ENCODE measurements around the gene USP35.

Gene USP35

GRCh38 chr11:78160557-78160956, 28.2 kb upstream of the USP35 start:
- H4K8ac ChIP-seq (ENCODE audit: low read depth, low read length) = no peak overlapping the region
- no peak overlapping the region for H3K56ac ChIP-seq (ENCODE audit: low read length)
- no peak overlapping the region for H2AK5ac ChIP-seq (ENCODE audit: low read length)
- H4K5ac ChIP-seq (ENCODE audit: low read length) = no peak overlapping the region
- H3K23ac ChIP-seq (ENCODE audit: low read length) = no peak overlapping the region
- no peaks in the 10 kb centered on the region for H3K79me2 ChIP-seq (ENCODE audit: control insufficient read depth, insufficient read depth, low read length)
- no peak overlapping the region for H3K18ac ChIP-seq (ENCODE audit: low read length)
- no peak overlapping the region for H2BK120ac ChIP-seq (ENCODE audit: low read depth, low read length)
- DNase-seq = no peak
- no peak overlapping the region for H3K4me3 ChIP-seq (ENCODE audit: low read length)
- H3K36me3 ChIP-seq (ENCODE audit: control insufficient read depth, insufficient read depth, low read length) = no peaks in the 10 kb centered on the region
- no peak overlapping the region for H2BK5ac ChIP-seq (ENCODE audit: low read length)
- no CpG with 5 or more reads among the region's 1 CpG for WGBS (ENCODE audit: extremely low coverage, insufficient coverage, low lambda C conversion rate)
- H3K27ac ChIP-seq (ENCODE audit: low read depth, low read length) = no peak overlapping the region
- H3K9ac ChIP-seq (ENCODE audit: low read length) = no peak overlapping the region
- no peaks in the 10 kb centered on the region for H3K27me3 ChIP-seq (ENCODE audit: insufficient read depth, low read length, poor library complexity)
- no peaks in the 10 kb centered on the region for H3K4me1 ChIP-seq (ENCODE audit: control insufficient read depth, low read depth, low read length)
- H3K4ac ChIP-seq (ENCODE audit: low read depth, low read length) = no peak overlapping the region
- no peaks in the 10 kb centered on the region for H3K79me1 ChIP-seq (ENCODE audit: low read length)
- no peak overlapping the region for H3K4me2 ChIP-seq (ENCODE audit: low read length)
- no peak overlapping the region for H2BK15ac ChIP-seq (replicated peaks; ENCODE audit: low read depth)

- no peak overlapping the region for H3K27ac ChIP-seq (ENCODE audit: low read depth, low read length)
- H3K9ac ChIP-seq (ENCODE audit: low read length) = no peak overlapping the region
- H3K23ac ChIP-seq (ENCODE audit: low read length) = no peak overlapping the region
- H4K8ac ChIP-seq (ENCODE audit: low read depth, low read length) = no peak overlapping the region
- no peak overlapping the region for H2BK120ac ChIP-seq (ENCODE audit: low read depth, low read length)
- H3K79me2 ChIP-seq (ENCODE audit: control insufficient read depth, insufficient read depth, low read length) = no peaks in the 10 kb centered on the region
- H2BK5ac ChIP-seq (ENCODE audit: low read length) = no peak overlapping the region
- H4K5ac ChIP-seq (ENCODE audit: low read length) = no peak overlapping the region
- no peak overlapping the region for H3K4ac ChIP-seq (ENCODE audit: low read depth, low read length)
- no peak overlapping the region for H2BK15ac ChIP-seq (replicated peaks; ENCODE audit: low read depth)
- H3K36me3 ChIP-seq (ENCODE audit: control insufficient read depth, insufficient read depth, low read length) = no peaks in the 10 kb centered on the region
- no peak overlapping the region for H2AK5ac ChIP-seq (ENCODE audit: low read length)
- H3K27me3 ChIP-seq (ENCODE audit: insufficient read depth, low read length, poor library complexity) = no peaks in the 10 kb centered on the region
- WGBS (ENCODE audit: extremely low coverage, insufficient coverage, low lambda C conversion rate) = no CpG with 5 or more reads among the region's 2 CpGs
- H3K79me1 ChIP-seq (ENCODE audit: low read length) = no peaks in the 10 kb centered on the region
- no peak overlapping the region for H3K4me2 ChIP-seq (ENCODE audit: low read length)
- H3K4me1 ChIP-seq (ENCODE audit: control insufficient read depth, low read depth, low read length) = no peaks in the 10 kb centered on the region
- DNase-seq = no peak
- no peak overlapping the region for H3K18ac ChIP-seq (ENCODE audit: low read length)
- H3K4me3 ChIP-seq (ENCODE audit: low read length) = no peak overlapping the region
- H3K56ac ChIP-seq (ENCODE audit: low read length) = no peak overlapping the region
Measured at GRCh38 chr11:78161346-78161745, 27.4 kb upstream of the USP35 start.

GRCh38 chr11:78161962-78162371, 26.8 kb upstream of the USP35 start:
- Histone ChIP-seq H2BK15ac (replicated peaks; ENCODE audit: low read depth) (no peak overlapping the region), H3K27me3 (ENCODE audit: insufficient read depth, low read length, poor library complexity) (no peaks in the 10 kb centered on the region), H3K36me3 (ENCODE audit: control insufficient read depth, insufficient read depth, low read length) (no peaks in the 10 kb centered on the region), H3K4ac (ENCODE audit: low read depth, low read length) (no peak overlapping the region), H3K4me2 (ENCODE audit: low read length) (no peak overlapping the region), H4K5ac (ENCODE audit: low read length) (no peak overlapping the region), H3K56ac (ENCODE audit: low read length) (no peak overlapping the region), H3K4me1 (ENCODE audit: control insufficient read depth, low read depth, low read length) (no peaks in the 10 kb centered on the region), H4K8ac (ENCODE audit: low read depth, low read length) (no peak overlapping the region), H2BK5ac (ENCODE audit: low read length) (no peak overlapping the region), H3K23ac (ENCODE audit: low read length) (no peak overlapping the region), H2BK120ac (ENCODE audit: low read depth, low read length) (no peak overlapping the region), H3K27ac (ENCODE audit: low read depth, low read length) (no peak overlapping the region), H3K18ac (ENCODE audit: low read length) (no peak overlapping the region), H3K4me3 (ENCODE audit: low read length) (no peak overlapping the region), H3K79me2 (ENCODE audit: control insufficient read depth, insufficient read depth, low read length) (no peaks in the 10 kb centered on the region), H2AK5ac (ENCODE audit: low read length) (no peak overlapping the region), H3K79me1 (ENCODE audit: low read length) (no peaks in the 10 kb centered on the region), H3K9ac (ENCODE audit: low read length) (no peak overlapping the region)
- DNase-seq = no peak
- no CpG with 5 or more reads among the region's 5 CpGs for WGBS (ENCODE audit: extremely low coverage, insufficient coverage, low lambda C conversion rate)

- Histone ChIP-seq H3K27ac (ENCODE audit: low read depth, low read length) (no peak overlapping the region), H4K8ac (ENCODE audit: low read depth, low read length) (no peak overlapping the region), H3K9ac (ENCODE audit: low read length) (no peak overlapping the region), H4K5ac (ENCODE audit: low read length) (no peak overlapping the region), H3K56ac (ENCODE audit: low read length) (no peak overlapping the region), H2BK5ac (ENCODE audit: low read length) (no peak overlapping the region), H3K23ac (ENCODE audit: low read length) (no peak overlapping the region), H3K79me1 (ENCODE audit: low read length) (no peaks in the 10 kb centered on the region), H3K4me1 (ENCODE audit: control insufficient read depth, low read depth, low read length) (peaks cover 3% of the 10 kb centered on the region), H3K36me3 (ENCODE audit: control insufficient read depth, insufficient read depth, low read length) (no peaks in the 10 kb centered on the region), H3K4me3 (ENCODE audit: low read length) (no peak overlapping the region), H3K4ac (ENCODE audit: low read depth, low read length) (no peak overlapping the region), H2AK5ac (ENCODE audit: low read length) (no peak overlapping the region), H3K79me2 (ENCODE audit: control insufficient read depth, insufficient read depth, low read length) (no peaks in the 10 kb centered on the region), H2BK15ac (replicated peaks; ENCODE audit: low read depth) (no peak overlapping the region), H3K4me2 (ENCODE audit: low read length) (no peak overlapping the region), H2BK120ac (ENCODE audit: low read depth, low read length) (no peak overlapping the region), H3K18ac (ENCODE audit: low read length) (no peak overlapping the region), H3K27me3 (ENCODE audit: insufficient read depth, low read length, poor library complexity) (no peaks in the 10 kb centered on the region)
- no peak for DNase-seq
- WGBS (ENCODE audit: extremely low coverage, insufficient coverage, low lambda C conversion rate) = no CpG with 5 or more reads among the region's 2 CpGs
Measured at GRCh38 chr11:78163828-78164227, 24.9 kb upstream of the USP35 start.

GRCh38 chr11:78164471-78164870, 24.2 kb upstream of the USP35 start:
- Histone ChIP-seq H2AK5ac (ENCODE audit: low read length) (no peak overlapping the region), H4K8ac (ENCODE audit: low read depth, low read length) (no peak overlapping the region), H3K56ac (ENCODE audit: low read length) (no peak overlapping the region), H2BK15ac (replicated peaks; ENCODE audit: low read depth) (no peak overlapping the region), H4K5ac (ENCODE audit: low read length) (no peak overlapping the region), H3K18ac (ENCODE audit: low read length) (no peak overlapping the region), H3K4me2 (ENCODE audit: low read length) (no peak overlapping the region), H3K79me1 (ENCODE audit: low read length) (no peaks in the 10 kb centered on the region), H2BK5ac (ENCODE audit: low read length) (no peak overlapping the region), H3K4ac (ENCODE audit: low read depth, low read length) (no peak overlapping the region), H3K4me3 (ENCODE audit: low read length) (no peak overlapping the region), H3K23ac (ENCODE audit: low read length) (no peak overlapping the region), H3K9ac (ENCODE audit: low read length) (no peak overlapping the region), H2BK120ac (ENCODE audit: low read depth, low read length) (no peak overlapping the region), H3K4me1 (ENCODE audit: control insufficient read depth, low read depth, low read length) (peaks cover 3% of the 10 kb centered on the region), H3K27me3 (ENCODE audit: insufficient read depth, low read length, poor library complexity) (no peaks in the 10 kb centered on the region), H3K27ac (ENCODE audit: low read depth, low read length) (no peak overlapping the region), H3K79me2 (ENCODE audit: control insufficient read depth, insufficient read depth, low read length) (no peaks in the 10 kb centered on the region), H3K36me3 (ENCODE audit: control insufficient read depth, insufficient read depth, low read length) (no peaks in the 10 kb centered on the region)
- DNase-seq = no peak
- no CpG with 5 or more reads among the region's 2 CpGs for WGBS (ENCODE audit: extremely low coverage, insufficient coverage, low lambda C conversion rate)

GRCh38 chr11:78166855-78167469, 21.8 kb upstream of the USP35 start:
- no peak overlapping the region for H2BK15ac ChIP-seq (replicated peaks; ENCODE audit: low read depth)
- H3K4ac ChIP-seq (ENCODE audit: low read depth, low read length) = no peak overlapping the region
- no peak overlapping the region for H4K5ac ChIP-seq (ENCODE audit: low read length)
- no peaks in the 10 kb centered on the region for H3K79me1 ChIP-seq (ENCODE audit: low read length)
- peaks cover 3% of the 10 kb centered on the region for H3K4me1 ChIP-seq (ENCODE audit: control insufficient read depth, low read depth, low read length)
- H3K4me2 ChIP-seq (ENCODE audit: low read length) = no peak overlapping the region
- no peak overlapping the region for H2BK120ac ChIP-seq (ENCODE audit: low read depth, low read length)
- no peak overlapping the region for H3K9ac ChIP-seq (ENCODE audit: low read length)
- no peak overlapping the region for H3K4me3 ChIP-seq (ENCODE audit: low read length)
- no peak overlapping the region for H3K23ac ChIP-seq (ENCODE audit: low read length)
- no peak overlapping the region for H4K8ac ChIP-seq (ENCODE audit: low read depth, low read length)
- no peaks in the 10 kb centered on the region for H3K79me2 ChIP-seq (ENCODE audit: control insufficient read depth, insufficient read depth, low read length)
- WGBS (ENCODE audit: extremely low coverage, insufficient coverage, low lambda C conversion rate) = no CpG with 5 or more reads among the region's 6 CpGs
- H2BK5ac ChIP-seq (ENCODE audit: low read length) = no peak overlapping the region
- H3K56ac ChIP-seq (ENCODE audit: low read length) = peak overlapping the region; percentile 4
- no peak overlapping the region for H3K18ac ChIP-seq (ENCODE audit: low read length)
- no peak overlapping the region for H3K27ac ChIP-seq (ENCODE audit: low read depth, low read length)
- no peaks in the 10 kb centered on the region for H3K36me3 ChIP-seq (ENCODE audit: control insufficient read depth, insufficient read depth, low read length)
- no peaks in the 10 kb centered on the region for H3K27me3 ChIP-seq (ENCODE audit: insufficient read depth, low read length, poor library complexity)
- no peak overlapping the region for H2AK5ac ChIP-seq (ENCODE audit: low read length)
- no peak for DNase-seq

Measured in mesendoderm (in vitro differentiated cells).